GM20000 (cell line): ENCODE measurements around the gene PLEKHM3.

ENCODE experiments used
- DNase-seq: peaks from one replicate; pipeline ENCODE4 v3.0.0; 2012; ENCODE audit warnings: low spot score
- TF ChIP-seq, protein P1 (sequence below): IDR thresholded peaks from 2 replicates; pipeline ENCODE4 v1.5.1; 2012; ENCODE audit warnings: mild to moderate bottlenecking, control low read depth; ENCODE audit errors: extremely low read depth, missing control alignments

PLEKHM3 gene

DNA sequence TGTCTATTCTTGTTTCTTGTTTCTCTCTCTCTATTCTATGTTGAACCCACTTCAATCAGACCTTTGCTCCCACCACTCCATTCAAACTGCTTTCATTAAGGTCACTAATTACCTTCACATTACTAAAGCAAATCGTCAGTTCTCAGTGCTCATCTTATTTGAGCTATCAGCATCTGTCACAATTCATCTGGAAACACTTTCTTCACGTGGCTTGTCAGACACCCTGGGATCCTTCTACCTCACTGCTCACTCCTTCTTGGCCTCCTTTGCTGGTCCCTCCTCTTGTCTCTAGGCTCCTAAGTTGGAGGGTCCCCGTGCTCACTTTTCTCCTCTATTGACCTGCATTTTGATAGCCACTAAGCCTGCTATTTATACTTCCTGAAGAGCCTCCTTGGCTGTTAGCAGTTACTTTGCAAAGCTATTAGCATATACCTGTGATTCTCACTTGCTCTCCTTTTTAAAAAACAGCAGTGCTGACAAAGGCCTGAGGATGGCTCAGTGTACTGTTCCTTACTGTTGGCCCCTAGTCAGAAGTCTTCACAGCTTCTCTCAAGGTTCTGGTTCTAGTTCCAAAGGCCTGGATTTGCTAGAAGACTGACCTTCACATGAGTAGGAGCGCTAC, 80.2 kb downstream of the PLEKHM3 start:
- TF ChIP-seq, protein P1, sequence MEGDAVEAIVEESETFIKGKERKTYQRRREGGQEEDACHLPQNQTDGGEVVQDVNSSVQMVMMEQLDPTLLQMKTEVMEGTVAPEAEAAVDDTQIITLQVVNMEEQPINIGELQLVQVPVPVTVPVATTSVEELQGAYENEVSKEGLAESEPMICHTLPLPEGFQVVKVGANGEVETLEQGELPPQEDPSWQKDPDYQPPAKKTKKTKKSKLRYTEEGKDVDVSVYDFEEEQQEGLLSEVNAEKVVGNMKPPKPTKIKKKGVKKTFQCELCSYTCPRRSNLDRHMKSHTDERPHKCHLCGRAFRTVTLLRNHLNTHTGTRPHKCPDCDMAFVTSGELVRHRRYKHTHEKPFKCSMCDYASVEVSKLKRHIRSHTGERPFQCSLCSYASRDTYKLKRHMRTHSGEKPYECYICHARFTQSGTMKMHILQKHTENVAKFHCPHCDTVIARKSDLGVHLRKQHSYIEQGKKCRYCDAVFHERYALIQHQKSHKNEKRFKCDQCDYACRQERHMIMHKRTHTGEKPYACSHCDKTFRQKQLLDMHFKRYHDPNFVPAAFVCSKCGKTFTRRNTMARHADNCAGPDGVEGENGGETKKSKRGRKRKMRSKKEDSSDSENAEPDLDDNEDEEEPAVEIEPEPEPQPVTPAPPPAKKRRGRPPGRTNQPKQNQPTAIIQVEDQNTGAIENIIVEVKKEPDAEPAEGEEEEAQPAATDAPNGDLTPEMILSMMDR: no peak

DNA sequence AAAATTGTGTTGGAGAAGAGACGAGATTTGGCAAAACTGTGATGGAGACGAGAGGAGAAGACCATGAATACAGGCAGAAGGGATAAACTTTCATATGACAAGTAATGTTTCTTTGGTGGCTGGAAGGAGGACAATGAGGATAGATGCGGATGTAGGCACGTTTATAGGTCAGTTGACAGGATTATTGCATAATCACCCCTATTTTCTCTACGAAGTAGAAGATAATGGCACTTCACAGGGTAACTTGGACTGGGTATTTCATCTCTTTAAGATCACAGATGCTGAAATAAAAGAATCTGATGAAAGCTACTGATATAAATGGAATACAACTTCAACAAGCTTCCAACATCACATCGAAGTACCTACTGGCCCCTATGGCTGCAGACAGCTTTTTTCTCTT, 81.0 kb downstream of the PLEKHM3 start:
- DNase-seq: no peak
- TF ChIP-seq, protein P1: no peak

More for the DNA sequence above, 80.2 kb downstream of the PLEKHM3 start:
- DNase-seq: no peak

DNA sequence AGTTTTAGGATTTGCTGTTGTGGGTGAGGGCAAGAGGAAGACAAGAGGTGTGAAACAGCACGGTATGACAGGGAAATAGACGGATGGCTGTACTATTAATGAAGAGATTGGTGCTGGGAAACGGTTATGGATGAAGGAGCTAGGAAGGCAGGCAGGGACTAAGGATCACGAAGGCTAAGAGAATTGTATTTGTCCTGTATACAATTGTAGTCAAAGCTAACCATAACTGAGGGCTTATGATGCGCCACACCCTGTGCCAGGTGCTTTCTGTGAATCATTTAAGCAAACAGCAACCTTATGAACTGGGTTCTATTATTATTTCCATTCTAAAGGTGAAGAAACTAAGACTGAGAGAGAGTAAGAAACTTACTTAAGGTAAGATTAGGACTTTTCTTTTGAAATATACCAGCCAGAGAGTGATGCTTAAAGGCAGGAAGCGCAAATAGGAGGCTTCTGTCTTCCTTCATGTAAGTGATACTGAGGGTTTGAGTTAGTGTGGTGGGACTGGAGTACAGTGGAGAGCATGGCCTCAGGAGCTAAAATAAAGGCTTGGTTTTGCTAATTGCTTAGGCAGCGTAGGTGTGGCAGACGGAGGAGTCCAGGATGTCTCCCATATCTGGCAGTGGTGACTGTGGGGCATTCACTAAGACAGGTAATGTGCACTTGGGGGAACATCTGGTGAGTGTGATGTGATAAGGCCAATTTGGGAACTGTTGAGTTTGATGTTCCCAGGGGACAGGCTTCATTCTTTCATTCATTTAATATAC, 85.8 kb downstream of the PLEKHM3 start:
- TF ChIP-seq, protein P1: no peak
- DNase-seq: no peak

GRCh38 chr2:207938886-207939285, 86.4 kb downstream of the PLEKHM3 start:
- no peak for DNase-seq
- TF ChIP-seq, protein P1: no peak

- TF ChIP-seq, protein P1: no peak
- DNase-seq: no peak
Observed at GRCh38 chr2:207938415-207938814, 86.9 kb downstream of the PLEKHM3 start.

- TF ChIP-seq, protein P1: no peak
- no peak for DNase-seq
Observed at GRCh38 chr2:207937823-207938222, 87.5 kb downstream of the PLEKHM3 start.

- TF ChIP-seq, protein P1: no peak
- DNase-seq: no peak
Observed at GRCh38 chr2:207937253-207937652, 88.1 kb downstream of the PLEKHM3 start.
